ENCODE measurements around the gene MTG2. TPM values are rescaled to one million over a fixed set of nuclear protein-coding genes. Genes with fewer than 3 reads are reported as not detected.

MTG2 gene
- total and polyA plus RNA-seq, 2 of the 13 experiments (the other 11 are each of a cell fraction or from before 2014, with no cell fraction given): 20.4 to 37.8 TPM

GRCh38 chr20:62227977-62228958 is 45.4 kb downstream of the MTG2 start (continued):
- TF ChIP-seq MXD4 (CRISPR knock-in tag; IDR thresholded peaks at IDR 0.05) (no peak), HIC2 (CRISPR knock-in tag; IDR thresholded peaks at IDR 0.05; ENCODE audit: low read depth) (no peak), ZFYVE20 (CRISPR knock-in tag; IDR thresholded peaks at IDR 0.05; ENCODE audit: borderline replicate concordance, low read depth) (no peak), AHR (CRISPR knock-in tag; IDR thresholded peaks at IDR 0.05) (no peak), ATAD3A (CRISPR knock-in tag; IDR thresholded peaks at IDR 0.05) (no peak), ZNF280B (CRISPR knock-in tag; IDR thresholded peaks at IDR 0.05; ENCODE audit: borderline replicate concordance) (no peak), SNAPC4 (CRISPR knock-in tag; IDR thresholded peaks at IDR 0.05) (0 out of 2 replicates have a peak, but pooled peaks have one; percentile 42), CERS6 (CRISPR knock-in tag; IDR thresholded peaks at IDR 0.05) (no peak), TFAP4 (IDR thresholded peaks at IDR 0.05; ENCODE audit: borderline replicate concordance, low read depth) (no peak), ZBTB20 (CRISPR knock-in tag; IDR thresholded peaks at IDR 0.05; ENCODE audit: borderline replicate concordance, low read depth) (no peak), TEAD2 (CRISPR knock-in tag; IDR thresholded peaks at IDR 0.05) (0 out of 2 replicates have a peak, but pooled peaks have one; percentile 66), KLF9 (CRISPR knock-in tag; IDR thresholded peaks at IDR 0.05; ENCODE audit: low read depth) (no peak), BRD4 (CRISPR knock-in tag; IDR thresholded peaks at IDR 0.05) (0 out of 2 replicates have a peak, but pooled peaks have one; percentile 60), MIER3 (CRISPR knock-in tag; IDR thresholded peaks at IDR 0.05; ENCODE audit: borderline replicate concordance) (no peak), ZSCAN20 (CRISPR knock-in tag; IDR thresholded peaks at IDR 0.05; ENCODE audit: borderline replicate concordance) (no peak), ZBTB14 (CRISPR knock-in tag; IDR thresholded peaks at IDR 0.05) (no peak)

Measured in HepG2 (cell line).